IPS-NIHi11 (cell line): ENCODE measurements around the gene ARHGEF37.

ENCODE experiments used
- DNase-seq: peaks from one replicate; pipeline ENCODE4 v3.0.0; 2012; ENCODE audit warnings: mixed read lengths, low spot score

ARHGEF37 gene

DNA sequence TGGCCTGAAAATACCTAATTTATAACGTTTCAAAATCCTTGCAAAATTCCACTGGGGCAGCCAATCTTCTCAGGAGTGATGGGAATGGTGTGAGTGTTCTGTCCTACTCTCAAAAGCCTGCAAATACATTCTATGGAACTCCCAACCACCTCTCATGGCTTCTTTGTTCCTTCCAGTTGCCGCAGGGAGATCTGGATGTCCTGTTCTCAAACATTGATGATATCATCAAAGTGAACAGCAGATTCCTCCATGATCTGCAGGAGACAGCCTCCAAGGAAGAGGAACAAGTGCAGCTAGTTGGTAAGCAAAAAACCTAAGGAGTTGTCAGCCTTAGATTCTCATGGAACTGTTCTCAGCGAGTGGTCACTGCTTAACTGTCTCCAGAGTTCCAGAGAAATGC, 19.6 kb downstream of the ARHGEF37 start:
- DNase-seq = no peak

DNA sequence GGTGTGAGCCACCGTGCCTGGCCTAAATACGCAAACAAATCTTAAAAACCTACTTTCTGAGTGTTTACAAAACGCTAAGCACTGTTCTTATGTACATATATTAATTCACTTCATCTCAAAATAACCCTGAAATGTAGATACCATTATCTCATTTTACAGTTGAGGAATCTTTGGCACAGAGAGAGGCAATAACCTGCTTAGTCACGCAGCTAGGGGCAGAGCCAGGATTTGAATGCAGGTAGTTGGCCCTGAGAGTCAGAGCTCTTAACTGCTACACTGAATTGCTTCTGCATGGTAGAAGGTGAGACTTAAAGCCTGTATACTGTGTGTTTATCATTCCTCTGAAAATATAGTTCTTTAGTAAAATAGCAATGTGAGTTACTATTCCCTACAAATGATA, 21.9 kb downstream of the ARHGEF37 start:
- no peak for DNase-seq

DNA sequence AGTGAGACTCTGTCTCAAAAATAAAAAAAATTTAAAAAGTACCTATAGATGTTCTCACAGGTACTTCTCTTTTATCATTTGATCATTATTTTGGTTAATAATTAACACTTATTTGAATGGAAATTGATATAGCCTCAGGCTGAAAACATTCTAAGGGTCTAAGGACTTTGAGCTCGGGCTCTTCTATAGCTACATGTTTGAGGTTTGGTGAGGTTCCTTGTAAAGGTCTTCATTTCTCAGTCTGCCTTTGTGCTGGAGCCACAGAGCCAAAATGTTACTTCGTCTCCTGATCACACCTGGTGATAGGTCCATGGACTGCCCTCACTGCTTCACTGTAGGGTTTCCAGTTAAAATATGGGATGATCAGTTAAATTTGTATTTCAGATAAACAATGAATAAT, 22.6 kb downstream of the ARHGEF37 start:
- no peak for DNase-seq

DNA sequence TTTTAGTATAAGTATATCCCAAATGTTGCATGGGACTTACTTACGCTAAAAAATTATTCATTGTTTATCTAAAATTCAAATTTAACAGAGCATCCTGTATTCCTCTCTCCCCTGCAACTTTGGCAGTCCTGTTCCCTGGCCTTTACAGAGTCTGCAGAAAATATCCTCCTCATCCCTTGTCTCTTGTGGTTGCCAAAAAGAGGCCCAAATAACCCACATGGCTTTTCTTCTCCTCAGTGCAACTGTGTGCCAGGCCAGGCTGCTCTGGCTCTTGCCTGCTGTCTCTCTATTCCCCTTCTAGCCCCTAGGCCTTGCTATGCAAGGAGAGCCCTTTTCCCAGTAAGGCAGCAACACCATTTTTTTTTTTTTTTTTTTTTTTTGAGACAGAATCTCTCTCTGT, 23.0 kb downstream of the ARHGEF37 start:
- no peak for DNase-seq

DNA sequence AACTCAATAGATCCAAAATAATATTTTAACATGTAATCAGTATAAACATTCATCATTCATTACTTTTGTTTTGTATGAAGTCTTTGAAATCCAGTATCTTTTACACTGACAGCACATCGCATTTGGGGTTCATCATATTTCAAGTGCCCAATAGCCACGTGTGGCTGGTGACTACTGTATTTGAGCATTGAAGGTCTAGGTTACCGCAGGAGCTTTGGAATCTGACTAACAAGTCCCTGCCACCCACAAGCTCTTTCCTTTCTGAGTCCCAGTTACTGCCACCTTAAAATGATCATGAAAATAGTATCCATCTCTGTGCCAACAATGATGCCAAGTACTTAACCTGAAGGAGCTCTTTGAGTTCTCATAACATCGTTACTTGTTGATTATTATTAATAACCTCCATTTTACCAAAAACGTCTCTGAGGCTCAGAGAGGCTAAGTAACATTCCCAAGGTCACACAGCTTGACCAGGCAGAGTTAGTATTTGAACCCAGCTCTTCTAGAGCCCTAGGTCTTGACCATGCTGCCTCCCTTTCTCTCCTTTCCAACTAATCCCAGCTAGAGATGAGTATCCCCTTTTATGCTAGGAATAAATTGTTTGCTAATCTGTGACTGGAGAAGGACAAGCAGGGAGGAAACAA, 24.2 kb downstream of the ARHGEF37 start:
- no peak for DNase-seq

DNA sequence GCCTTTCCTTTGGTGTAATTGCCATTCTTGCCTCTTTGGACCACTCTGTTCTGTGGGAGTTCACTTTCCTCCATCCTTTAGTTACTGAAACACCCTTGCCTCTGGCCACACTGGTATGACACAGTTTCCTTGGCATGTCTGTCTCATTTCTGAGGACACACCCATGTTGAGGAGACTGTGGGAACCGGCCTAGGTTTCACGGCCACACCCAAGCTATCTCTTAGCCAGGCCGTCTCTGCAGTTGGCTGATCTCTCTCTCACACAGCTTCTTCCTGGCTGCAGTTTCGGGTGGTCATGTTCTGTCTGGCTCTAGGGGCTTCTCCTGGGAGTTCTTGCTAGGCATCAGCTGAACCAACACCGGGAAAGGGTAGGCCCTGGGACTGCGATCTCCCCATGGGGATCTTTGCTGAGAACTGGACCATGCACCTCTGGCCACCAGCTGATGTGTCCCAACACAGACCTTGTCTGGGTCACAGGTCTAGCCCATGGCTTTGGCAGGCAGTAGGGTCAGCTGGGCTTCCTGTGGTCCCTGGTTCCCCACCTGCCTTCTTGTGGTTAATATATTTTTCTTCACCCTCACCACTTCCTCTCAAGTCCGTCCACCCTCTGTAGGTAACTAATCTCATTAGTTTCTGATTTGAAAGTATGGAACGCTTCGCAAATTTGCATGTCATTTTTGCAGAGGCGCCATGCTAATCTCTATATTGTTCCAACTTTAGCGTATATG, 24.9 kb downstream of the ARHGEF37 start:
- DNase-seq = no peak

DNA sequence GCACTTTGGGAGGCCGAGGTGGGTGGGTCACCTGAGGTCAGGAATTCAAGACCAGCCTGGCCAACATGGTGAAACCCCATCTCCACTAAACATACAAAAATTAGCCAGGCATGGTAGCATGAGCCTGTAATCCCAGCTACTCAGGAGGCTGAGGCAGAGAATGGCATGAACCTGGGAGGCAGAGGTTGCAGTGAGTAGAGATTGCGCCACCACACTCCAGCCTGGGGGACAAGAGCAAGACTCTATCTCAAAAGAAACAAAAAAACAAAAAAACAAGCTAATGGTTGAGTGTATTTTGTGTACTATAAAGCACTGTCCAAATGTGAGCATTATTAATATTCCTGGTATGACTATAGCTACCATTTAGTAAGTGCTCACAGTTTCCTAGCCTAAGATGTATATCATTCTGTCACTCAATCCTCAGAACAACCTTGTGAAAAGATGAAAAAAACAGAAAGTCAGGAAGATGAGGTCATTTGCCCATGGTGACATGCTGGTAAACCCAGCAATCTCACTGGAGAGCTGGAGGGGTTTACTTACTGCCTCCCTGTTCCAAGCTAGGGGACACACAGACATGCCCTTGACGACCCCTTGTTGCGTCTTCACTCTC, 27.7 kb downstream of the ARHGEF37 start:
- no peak for DNase-seq

DNA sequence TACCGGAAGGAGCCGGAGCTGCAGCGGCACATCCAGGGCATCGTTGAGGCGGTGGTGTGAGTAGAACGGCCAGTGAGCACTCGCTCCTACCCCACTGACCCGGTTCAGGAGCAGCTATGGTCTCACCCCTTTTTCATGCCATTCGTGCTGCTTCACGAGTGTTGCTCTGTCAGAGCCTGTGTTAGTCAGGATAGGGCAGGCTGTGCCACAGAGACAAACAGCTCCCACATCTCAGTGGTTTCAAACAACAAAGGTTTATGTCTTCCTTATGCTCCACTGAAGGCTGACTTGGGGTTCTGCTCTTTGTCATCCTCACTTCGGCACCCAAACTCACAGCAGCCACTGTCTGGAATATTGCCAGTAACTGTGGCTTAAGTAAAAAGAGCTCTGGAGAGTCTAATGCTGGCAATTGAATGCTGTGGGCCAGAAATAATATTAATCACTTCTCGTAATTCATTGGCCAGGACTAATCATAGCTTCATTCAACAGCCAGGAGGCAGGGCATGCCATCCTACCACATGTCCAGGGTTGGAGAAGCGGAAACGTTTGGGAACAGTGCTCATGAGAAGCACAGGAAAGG, 28.4 kb downstream of the ARHGEF37 start:
- no peak for DNase-seq

DNA sequence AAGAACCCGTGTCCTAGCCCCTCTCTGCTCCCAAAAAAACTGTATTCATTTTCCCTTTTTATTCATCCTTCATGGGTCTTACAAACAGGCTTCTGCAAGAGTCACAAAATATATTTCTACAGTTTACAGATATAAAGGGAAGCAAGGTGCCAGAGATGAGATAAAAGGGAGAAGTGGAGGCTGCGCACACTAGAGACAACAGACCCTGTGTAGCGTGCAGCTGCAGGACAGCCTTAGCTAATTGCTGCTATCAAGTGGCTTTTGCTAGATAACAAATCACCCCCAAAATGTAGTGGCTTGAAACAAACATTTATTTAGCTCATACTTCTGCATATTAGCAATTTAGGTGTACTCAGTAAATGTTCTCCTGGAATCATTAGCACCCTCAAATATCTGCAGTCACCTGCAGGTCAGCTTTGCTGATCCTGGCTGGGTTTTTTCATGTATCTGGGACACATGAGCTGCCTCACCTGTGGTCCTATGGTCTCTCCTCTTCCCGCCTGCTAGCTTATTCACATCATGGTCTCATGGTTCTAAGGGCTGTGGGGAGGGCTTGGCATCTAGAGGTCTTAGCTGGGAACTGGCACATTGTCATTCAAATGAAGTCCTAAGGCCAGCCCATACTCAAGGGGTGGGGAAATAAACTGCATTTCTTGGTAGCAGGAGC, 29.4 kb downstream of the ARHGEF37 start:
- no peak for DNase-seq

DNA sequence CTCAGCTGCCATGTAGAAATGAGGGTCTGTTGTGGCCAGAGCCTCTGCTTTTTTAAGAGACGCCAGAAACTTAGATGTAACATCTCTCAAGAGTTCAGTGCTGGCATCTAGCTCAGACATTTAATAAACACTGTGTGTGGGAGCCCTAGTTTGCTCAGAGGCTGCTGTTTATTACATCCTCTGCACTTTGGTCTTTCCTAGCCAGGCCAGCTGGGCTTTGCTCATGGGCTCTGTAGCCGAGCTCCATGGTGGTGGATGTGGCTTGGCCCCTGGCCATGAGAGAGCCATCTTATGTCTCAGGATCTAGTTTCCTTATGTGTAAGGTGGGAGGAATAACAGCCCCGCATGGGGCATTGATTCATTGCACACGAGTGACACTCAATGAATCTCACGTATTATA, 30.0 kb downstream of the ARHGEF37 start:
- DNase-seq = no peak

DNA sequence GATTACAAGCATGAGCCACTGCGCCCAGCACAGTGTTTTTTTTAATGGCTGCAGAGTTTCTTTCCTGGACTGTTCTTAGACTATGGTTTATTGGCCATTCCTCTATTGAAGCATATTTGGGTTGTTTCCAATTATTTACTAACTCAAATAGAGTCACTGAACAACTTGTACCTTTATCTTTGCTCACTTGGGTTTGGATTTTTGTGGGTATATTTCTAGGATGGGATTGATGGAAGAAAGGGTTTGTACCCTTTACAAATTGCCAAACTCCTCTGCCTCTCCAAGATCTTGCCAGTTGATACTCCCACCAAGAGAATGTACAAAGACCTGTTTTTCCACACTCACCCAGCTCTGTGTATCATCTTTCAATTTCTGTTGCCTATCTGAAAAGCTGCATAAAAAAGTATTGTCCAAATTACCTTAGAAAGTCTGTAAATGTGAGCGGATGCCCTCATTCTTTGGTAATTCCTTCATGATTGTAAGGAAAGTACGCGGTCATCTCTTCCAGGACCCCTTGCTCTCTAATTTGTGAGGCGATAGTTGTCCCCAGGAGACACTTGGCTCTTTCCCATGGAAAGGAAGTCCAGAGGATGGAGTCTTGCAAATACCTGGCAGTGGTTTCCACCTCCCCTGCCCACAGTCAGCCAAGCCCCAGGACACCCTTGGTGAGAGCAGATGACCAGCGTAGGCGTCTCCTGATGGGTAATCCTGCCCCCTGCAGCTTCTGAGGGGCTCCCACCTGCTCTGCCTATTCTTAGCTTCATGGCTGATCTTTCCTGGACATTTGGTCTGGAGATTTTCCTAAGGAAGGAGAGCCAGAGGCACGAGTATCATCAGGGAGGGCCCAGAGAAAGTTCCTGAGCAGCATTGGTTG, 33.0 kb downstream of the ARHGEF37 start:
- DNase-seq = no peak

DNA sequence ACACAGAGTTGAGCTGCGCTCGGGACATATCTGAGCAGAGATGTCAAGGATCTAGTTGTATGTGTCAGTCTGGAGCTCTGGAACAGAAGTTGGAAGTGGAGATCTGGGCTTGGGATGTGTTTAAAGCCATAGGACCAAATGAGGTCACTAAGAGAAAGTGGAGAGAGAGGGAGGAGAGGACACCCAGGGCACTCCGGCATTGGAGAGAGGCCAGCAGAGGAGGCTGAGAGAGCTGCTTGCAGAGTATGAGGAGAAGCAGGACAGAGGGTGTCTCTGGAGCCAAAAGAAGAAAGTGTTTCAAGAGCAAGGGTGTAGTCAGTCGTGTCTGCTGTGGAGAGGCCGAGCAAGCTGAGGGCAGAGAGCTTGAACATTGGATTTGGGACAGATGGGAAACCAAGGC, 34.7 kb downstream of the ARHGEF37 start:
- DNase-seq = no peak

DNA sequence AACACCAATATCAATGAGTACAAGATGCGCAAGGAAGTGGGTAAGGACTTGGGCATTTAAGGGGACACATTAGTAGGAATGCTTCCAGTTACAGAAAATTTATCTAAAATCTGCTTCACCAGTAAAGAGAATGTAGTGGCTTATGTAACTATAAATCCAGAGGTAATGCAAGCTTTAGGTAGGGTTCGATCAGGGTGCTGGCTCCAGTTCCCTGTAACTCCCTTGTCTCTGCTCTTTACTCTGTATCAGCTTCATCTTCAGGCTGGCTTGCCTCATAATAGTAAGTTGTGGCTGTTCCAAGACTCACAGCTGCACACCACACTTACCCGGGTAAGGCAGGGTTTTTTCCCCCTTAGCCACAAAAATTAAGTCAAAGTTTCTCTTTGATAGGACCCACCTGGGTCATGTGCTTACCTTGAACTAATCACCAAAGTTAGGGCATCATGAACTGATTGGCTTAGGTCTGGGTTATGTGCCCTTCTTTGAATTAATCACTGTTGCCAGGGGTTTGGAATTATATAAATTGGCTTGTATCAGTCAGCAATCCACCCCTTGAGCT, 35.5 kb downstream of the ARHGEF37 start:
- DNase-seq = no peak

DNA sequence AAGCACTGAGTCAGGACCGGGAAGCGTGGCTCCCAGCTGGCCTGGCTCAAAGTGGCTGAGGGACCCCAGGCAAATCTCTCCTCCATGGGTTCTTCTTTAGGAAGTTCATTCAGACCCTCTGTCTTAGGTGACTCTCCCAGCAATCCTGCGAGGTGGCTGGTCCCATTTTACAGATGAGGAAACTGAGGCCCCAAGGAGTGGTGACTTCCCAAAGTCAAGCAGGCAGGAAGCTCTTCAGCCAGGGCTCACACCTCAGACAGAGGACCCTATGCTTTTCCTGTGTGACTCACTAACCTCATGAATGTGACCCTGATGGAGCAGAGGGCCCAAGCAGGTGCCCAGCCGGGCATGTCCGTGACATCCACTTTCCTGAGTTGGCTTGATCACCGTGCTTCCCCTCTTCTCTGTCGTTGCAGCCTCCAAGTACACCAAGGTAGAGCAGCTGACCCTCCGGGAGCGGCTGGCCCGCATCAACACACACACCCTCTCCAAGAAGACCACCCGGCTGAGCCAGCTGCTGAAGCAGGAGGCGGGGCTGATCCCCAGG, 36.5 kb downstream of the ARHGEF37 start:
- no peak for DNase-seq

DNA sequence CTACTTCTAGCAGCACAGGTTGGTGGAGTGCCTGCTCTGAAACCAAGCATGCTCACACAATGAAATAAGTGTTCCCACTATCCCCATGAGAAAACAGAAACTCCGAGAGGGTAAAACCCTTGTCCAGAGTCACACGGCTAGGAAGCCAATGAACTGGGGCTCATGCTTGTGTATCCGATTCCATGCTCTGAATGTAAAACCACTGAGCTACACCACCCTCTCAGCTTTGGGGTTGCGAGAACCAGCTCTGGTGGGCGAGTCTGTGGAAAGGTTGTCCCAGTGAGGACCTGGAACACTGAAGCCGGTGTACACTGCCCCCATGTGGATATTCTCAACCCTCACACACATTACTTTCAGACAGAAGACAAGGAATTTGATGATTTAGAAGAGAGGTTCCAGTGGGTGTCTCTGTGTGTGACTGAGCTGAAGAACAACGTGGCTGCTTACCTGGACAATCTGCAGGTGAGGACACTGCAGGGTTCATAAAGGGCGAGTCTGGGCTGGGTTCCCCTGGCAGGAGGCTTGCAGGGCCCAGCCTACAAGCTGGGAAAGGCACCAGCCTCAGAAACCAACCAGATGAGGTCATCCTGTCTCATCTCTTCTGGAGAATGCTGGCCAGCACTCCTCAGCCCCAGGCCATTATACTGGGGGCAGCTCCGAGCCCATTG, 37.4 kb downstream of the ARHGEF37 start:
- DNase-seq = peak; percentile 74

DNA sequence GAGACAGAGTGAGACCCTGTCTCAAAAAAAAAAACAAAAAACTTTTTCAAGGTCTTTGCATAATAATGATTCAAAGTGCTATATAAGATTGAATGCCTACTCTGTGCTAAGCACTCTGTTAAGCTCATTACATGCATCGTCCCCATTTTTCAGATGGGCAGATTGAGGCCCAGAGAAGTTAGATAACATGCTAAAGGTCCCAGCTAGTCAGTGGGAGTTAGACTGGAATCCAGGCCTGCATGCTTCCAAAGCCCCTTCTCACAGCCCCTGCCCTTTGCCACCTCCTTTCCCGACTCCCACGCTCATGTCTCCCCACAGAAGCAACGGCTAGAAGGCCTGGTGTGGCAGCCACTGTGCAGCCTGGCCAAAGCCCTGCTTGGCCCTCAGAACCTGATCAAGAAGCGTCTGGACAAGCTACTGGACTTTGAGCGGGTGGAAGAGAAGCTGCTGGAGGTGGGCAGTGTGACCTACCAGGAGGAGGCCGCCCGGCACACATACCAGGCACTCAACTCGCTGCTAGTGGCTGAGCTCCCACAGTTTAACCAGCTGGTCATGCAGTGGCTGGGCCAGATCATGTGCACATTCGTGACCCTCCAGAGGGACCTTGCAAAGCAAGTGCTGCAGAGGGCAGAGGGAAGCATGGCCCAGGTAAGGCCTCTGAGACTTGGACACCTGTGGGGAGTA, 40.3 kb downstream of the ARHGEF37 start:
- DNase-seq = no peak

DNA sequence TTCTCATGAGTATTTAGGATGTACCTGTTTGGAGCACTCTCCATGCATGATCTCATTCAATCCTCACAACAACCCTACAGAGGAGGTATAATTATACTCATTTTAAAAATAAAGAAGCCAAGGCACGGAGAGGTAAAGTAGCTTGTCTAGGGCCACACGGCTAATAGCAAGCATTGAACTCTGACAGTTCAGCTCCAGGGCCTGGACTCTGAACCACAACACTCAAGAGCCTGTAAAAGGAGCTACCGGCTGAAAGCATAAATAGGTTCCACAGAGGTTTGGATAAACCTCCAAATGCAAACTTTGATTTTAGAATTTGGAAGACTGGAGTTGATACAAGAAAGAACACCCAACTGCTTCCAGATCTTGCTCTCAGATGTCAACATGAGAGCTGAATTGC, 41.2 kb downstream of the ARHGEF37 start:
- DNase-seq = no peak

DNA sequence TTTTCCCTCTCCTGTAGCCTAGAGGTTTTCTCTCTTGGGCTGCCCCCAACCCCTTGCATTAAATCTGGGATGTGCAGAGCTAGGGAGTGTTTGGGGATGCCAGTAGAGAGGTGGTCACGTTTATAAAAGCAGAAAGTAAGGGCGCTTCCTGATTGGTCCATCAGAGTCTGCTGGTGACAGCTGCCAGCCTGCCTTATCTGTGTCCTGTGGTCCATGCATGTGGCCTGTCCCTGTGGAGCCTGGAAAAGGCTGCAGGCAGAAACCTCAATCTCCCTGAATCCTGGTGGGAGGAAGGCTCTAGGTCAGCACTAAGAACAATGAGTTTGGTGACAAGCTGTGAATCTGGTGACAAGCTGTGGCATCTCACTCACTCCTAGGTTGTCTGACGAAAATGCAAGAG, 42.2 kb downstream of the ARHGEF37 start:
- DNase-seq = no peak

DNA sequence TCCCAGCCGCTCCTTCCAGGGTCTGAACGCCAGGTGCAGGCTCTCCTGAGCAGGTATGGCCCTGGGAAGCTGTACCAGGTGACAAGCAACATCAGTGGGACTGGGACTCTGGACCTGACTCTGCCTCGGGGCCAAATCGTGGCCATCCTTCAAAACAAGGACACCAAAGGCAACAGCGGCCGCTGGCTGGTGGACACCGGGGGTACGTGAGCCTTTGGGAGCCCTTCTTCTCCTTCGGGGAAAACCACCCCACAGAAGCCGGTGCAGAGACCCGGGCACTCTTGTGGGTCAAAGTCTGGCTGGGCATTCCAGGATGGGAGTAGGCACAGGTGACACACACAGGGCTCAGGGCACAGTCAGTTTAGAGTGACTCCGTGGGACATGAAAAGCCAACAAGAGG, 45.8 kb downstream of the ARHGEF37 start:
- no peak for DNase-seq

DNA sequence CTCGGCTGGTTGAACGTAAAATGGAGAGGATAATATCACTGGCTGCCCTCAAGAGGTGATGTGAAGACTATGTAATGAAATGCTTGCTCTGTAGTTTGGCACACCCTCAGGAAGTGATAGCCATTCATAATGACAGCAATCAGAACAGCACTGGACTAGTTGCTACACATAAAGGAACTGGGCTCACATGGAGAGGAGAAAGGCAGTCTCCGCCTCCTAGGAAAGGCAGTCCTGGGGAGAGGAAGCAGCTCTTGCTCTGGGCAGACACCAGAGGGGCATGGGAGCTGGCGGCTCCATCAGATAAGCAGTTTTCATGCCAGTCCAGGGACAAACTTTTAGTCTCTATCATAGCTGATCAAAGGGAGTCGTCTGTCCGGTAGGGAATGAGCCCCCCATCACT, 46.9 kb downstream of the ARHGEF37 start:
- no peak for DNase-seq
